ENCODE data around the gene SEC16A.
"Not testable (repeated sequence)": the region's sequence is repeated elsewhere in the genome, so short reads cannot be mapped to it uniquely, and the experiment has no call there.

Gene SEC16A

GRCh38 chr9:136437430-136437829 is 45.4 kb downstream of the SEC16A start:
- DNase-seq, result no peak

- DNase-seq, result no peak
These were observed 46.7 kb downstream of the SEC16A start for GRCh38 chr9:136436055-136436634.

GRCh38 chr9:136434580-136435169 is 48.2 kb downstream of the SEC16A start:
- no peak for DNase-seq

GRCh38 chr9:136433849-136434579 is 48.8 kb downstream of the SEC16A start:
- DNase-seq, result no peak

DNA sequence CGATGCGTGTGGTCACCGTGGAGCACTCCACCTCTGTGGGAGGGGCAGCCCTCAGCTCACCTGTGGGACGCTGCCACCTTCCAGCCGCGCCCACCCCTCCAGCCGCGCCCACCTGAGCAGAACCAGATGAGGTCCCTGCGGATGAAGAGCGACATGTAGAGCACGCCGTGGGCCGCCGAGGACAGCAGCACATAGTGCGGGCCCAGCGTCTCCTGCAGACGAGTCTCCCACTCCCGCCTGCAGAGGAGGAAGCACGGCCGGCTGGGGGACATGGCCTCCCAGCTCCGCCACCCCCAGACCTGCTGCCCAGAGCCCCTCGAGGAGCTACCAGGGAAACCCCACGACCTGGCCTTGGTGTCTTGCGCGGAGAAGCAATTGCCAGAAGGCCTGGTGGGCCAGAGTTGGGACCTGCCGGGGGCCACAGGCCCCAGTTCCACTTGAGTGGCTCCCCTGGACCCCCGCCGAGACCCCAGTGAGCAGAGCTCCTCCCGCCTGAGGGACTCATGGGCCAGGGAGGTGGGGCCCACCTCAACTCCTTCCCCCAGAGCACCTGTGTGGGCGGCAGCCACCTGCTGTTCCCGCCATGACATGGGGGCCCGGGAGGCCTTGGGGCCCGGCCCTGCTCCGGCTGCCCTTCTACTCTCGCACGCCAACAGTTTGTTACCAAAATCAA is 49.7 kb downstream of the SEC16A start:
- no peak for DNase-seq

- DNase-seq, result no peak
These were observed 50.2 kb downstream of the SEC16A start for GRCh38 chr9:136432591-136432990.

DNA sequence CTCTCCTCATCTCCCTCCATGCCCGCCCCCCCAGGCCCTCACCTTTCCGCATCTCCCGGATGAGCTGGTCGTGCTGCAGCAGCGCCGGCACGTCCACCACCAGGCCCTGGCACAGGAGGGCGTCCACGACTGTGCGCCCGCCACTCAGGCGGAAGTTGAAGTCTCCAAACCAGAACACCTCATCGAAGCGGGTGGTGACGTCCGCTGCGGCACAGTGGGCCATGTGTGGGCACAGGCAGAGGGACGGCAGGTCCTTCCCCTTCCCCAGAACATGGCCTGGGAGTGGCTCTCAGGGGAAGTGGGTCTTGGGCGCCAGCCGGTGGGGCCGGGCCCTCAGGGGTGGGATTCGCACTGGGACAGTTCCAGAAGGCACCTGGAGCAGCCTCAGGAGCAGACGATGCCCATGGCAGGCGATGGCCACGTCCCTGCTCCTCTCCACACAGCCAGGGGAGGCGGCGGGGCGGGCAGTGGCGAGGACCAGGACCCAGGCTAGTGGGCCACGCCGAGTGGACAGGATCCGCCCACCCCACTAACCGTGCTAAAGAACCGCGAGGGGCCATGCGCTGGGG is 51.0 kb downstream of the SEC16A start:
- no peak for DNase-seq

DNA sequence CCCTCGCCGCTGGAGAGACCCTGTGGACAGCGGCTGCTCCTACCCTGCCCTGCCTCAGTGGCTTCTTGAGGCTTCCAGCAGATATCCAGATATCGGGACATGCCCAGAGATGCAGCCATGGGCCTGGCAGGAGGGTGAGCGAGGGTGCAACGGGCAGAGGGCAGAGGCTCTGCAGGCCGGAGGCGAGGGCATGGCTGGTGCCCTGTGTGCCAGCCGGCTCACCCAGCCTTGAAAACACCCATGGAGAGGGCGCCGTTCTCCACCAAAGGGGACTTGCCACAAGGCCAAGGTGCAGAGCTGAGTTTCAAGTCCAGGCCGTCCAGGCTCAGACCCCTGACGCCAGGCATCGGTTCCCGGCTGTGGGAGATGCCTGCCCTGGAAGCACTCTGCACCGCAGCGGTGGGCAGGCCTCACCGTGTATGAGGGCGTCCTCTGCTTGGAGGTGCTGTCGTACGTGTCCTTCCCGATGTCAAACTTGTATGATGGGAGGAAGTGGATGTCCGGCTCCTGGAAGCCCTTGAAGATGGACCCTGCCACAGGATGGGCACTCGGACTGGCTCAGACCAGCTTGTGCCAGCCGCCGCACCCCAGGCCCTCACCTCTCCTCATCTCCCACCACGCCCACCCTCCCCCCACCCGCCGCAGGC is 52.1 kb downstream of the SEC16A start:
- DNase-seq, result no peak

DNA sequence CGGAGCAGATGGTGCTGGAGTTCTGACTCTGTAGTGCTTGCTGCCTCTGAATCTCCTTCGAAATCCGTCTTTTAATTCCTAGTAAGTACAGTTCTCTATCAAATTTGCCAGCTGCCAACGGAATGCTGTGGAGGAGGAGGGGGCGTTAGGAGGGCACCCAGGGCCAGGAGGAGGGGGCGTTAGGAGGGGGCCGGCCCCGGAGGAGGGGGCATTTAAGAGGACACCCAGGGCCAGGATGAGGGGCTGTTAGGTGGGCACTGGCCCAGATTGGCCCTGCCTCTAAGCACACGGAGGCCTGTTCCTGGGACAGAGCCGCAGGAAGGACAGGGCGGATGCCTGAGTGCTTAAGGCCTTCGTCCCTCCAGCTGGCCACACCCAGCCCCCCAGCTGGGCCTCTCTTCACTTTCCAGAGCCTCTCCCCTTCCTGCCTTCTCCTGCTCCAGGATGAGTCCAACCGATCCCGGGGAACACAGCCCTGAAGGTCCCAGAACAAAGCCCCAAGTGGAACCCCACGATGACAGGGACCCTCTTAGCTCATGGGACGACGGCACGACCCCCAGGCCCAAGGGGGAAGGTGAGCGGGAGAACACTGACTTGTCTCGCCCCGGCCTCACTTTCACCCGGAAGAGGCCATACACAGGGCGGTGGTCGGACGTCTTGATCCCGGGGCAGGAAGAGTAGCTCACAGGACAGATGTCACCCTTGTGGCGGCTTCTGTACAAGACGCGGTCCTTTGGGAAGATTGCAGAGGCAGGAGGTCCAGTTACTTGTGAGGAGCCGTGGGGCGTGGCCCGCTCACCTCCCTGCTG is 53.0 kb downstream of the SEC16A start:
- DNase-seq, result no peak

GRCh38 chr9:136429075-136429628 is 53.7 kb downstream of the SEC16A start:
- no peak for DNase-seq

DNA sequence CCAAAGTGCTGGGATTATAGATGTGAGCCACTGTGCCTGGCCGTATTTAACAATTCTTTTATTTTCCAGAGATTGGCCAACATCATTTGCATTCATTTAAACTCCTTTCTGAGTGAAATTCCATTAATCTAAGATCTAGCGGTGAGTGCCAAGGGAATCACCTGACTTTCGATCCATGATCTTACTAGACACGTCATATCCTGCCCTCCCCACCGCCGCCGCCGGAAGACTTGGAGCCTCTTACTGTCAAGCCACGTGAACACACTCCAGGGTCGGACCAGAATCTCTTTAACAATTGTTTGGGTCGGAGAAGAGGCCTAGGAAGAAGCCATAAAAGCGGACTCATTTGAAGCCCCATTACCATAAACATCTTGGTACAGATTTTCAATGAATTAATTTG is 56.1 kb downstream of the SEC16A start:
- no peak for DNase-seq

- not testable (repeated sequence) for DNase-seq
These were observed 57.5 kb downstream of the SEC16A start for GRCh38 chr9:136425367-136425766.

- DNase-seq, result no peak
These were observed 58.0 kb downstream of the SEC16A start for GRCh38 chr9:136424750-136425362.

DNA sequence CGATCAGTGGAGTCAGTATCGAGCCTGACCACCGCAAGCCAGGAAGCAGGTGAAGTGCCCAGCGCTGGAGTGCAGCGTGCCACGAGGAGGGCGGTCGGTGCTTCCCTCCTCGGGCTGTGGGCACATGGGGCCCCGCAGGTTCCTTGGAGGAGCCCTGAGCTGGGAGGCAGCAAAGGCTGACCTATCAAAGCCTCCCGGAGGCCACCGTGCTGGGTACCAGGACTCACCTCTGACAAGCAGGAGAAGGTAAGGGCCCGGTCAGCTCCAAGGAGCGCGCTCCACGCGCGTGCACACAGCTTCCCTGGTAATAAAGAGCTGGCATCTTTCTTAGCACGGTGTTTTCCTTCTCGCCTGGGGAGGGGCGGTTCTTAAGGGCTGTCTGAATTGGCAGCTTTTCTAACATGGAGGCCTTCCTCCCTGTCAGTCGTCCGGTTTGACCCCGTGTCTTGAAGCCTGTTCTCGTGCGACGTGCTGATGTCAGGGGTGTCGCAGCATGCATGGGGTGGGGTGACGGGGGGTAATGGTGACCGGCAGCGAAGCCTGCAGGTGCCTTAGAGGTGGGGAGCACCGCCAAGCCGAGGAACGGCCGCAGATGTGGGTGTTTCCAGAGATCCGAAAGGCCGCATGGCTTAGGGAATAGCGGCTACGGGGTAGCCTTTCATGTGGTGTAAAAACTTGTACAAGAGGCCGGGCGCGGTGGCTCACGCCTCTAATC is 59.3 kb downstream of the SEC16A start:
- DNase-seq, result no peak

DNA sequence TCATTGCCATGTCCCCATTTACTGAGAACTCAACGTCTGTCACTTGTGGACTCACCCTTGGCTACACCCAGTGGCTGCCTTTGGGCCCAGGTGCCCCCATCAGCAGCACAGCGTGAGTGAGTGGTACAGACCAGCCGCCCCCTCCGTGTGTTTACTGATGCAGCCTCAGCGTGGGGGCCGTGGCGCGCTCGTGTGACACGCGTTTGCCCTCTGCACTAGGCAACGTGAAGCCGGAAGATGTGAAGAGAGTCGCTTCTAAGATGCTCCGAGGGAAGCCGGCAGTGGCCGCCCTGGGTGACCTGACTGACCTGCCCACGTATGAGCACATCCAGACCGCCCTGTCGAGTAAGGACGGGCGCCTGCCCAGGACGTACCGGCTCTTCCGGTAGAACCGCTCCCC is 60.0 kb downstream of the SEC16A start:
- no peak for DNase-seq

GRCh38 chr9:136421791-136422190 is 61.0 kb downstream of the SEC16A start:
- DNase-seq, result no peak

GRCh38 chr9:136419092-136419420 is 63.8 kb downstream of the SEC16A start:
- DNase-seq, result no peak

DNA sequence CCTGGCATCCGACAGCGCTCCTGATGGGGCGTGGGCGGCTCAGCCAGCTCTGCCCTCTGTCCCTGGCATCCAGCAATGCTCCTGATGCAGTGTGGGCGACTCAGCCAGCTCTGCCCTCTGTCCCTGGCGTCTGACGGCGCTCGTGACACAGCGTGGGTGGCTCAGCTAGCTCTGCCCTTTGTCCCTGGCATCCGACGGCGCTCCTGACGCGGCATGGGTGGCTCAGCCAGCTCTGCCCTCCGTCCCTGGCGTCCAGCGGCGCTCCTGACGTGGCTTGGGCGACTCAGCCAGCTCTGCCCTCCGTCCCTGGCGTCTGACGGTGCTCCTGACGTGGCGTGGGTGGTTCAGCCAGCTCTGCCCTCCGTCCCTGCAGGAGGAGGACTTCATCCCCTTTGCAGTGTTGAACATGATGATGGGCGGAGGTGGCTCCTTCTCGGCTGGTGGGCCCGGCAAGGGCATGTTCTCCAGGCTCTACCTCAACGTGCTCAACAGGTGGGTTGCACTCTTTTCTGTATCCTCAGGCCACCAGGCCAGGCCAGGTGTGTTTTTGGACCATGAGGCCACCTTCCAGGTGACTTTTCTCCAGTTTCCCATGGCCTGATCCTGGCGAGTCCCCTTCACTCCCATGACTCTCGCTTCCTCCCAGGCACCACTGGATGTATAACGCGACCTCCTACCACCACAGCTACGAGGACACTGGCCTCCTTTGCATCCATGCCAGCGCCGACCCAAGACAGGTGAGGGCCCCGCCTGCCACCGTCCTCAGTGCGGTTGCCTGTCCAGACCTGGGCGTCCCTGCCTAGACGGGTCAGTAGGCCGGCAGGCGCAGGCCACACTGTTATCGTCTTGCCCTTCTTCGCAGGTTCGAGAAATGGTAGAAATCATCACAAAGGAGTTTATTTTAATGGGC is 64.4 kb downstream of the SEC16A start:
- DNase-seq, result no peak

DNA sequence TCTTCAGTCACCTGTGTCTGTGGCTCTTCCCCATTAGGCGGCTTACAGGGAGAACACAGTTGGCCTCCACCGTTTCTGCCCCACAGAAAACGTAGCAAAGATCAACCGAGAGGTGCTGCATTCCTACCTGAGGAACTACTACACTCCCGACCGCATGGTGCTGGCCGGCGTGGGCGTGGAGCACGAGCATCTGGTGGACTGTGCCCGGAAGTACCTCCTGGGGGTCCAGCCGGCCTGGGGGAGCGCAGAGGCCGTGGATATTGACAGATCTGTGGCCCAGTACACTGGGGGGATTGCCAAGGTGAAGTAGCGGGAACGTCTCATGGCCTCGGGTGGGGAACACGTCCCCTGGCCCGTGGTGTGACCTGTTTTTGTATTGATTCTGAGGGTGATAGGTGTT is 65.9 kb downstream of the SEC16A start:
- DNase-seq, result no peak

- no peak for DNase-seq
These were observed 66.4 kb downstream of the SEC16A start for GRCh38 chr9:136416427-136416826.
